Measurements from ENCODE around the gene UMODL1.
A peak's percentile ranks its signal among the peaks of the same experiment; 100 is the strongest.
"Not testable (repeated sequence)": the region's sequence is repeated elsewhere in the genome, so short reads cannot be mapped to it uniquely, and the experiment has no call there.

Gene UMODL1

GRCh38 chr21:42161956-42162681 is 91.0 kb downstream of the UMODL1 start:
- no peak for DNase-seq (ENCODE audit: low read depth in 2 of 2)

- DNase-seq (ENCODE audit: low read depth in 2 of 2): no peak
These were observed 91.9 kb downstream of the UMODL1 start for GRCh38 chr21:42162831-42163510.

GRCh38 chr21:42163511-42163863 is 92.4 kb downstream of the UMODL1 start:
- no peak for DNase-seq (ENCODE audit: low read depth in 2 of 2)

GRCh38 chr21:42164064-42164789 is 93.1 kb downstream of the UMODL1 start:
- peak; percentile 31 to 34 for DNase-seq (ENCODE audit: low read depth in 2 of 2)

GRCh38 chr21:42164818-42165217 is 93.7 kb downstream of the UMODL1 start:
- no peak for DNase-seq (ENCODE audit: low read depth in 2 of 2)

- DNase-seq (ENCODE audit: low read depth in 2 of 2): no peak
These were observed 94.8 kb downstream of the UMODL1 start for GRCh38 chr21:42165901-42166300.

- DNase-seq (ENCODE audit: low read depth in 2 of 2): no peak
These were observed 98.6 kb downstream of the UMODL1 start for GRCh38 chr21:42169758-42170157.

GRCh38 chr21:42171091-42172053 is 100.3 kb downstream of the UMODL1 start:
- DNase-seq (ENCODE audit: low read depth in 2 of 2): no peak

- no peak for DNase-seq (ENCODE audit: low read depth in 2 of 2)
These were observed 101.7 kb downstream of the UMODL1 start for GRCh38 chr21:42172596-42173483.

GRCh38 chr21:42174173-42174572 is 103.1 kb downstream of the UMODL1 start:
- DNase-seq (ENCODE audit: low read depth in 2 of 2): no peak

GRCh38 chr21:42175110-42175710 is 104.1 kb downstream of the UMODL1 start:
- no peak for DNase-seq (ENCODE audit: low read depth in 2 of 2)

GRCh38 chr21:42176859-42177258 is 105.7 kb downstream of the UMODL1 start:
- DNase-seq (ENCODE audit: low read depth in 2 of 2): no peak

GRCh38 chr21:42179316-42179715 is 108.2 kb downstream of the UMODL1 start:
- no peak for DNase-seq (ENCODE audit: low read depth in 2 of 2)

- not testable (repeated sequence) for DNase-seq (ENCODE audit: low read depth in 2 of 2)
These were observed 108.9 kb downstream of the UMODL1 start for GRCh38 chr21:42180001-42180400.

- DNase-seq (ENCODE audit: low read depth in 2 of 2): no peak
These were observed 111.7 kb downstream of the UMODL1 start for GRCh38 chr21:42182713-42183371.

GRCh38 chr21:42183374-42184266 is 112.5 kb downstream of the UMODL1 start:
- no peak for DNase-seq (ENCODE audit: low read depth in 2 of 2)

GRCh38 chr21:42186591-42186990 is 115.5 kb downstream of the UMODL1 start:
- no peak for DNase-seq (ENCODE audit: low read depth in 2 of 2)

- peak; percentile 49 to 62 for DNase-seq (ENCODE audit: low read depth in 2 of 2)
These were observed 117.0 kb downstream of the UMODL1 start for GRCh38 chr21:42187976-42188653.
